Tibial nerve (tissue), 4 donors: ENCODE results near the gene COA1.

ENCODE experiments used
- EP300 ChIP-seq, 2 donors: sonication (generic); formaldehyde crosslinking; IDR thresholded peaks; one replicate each; pipeline ENCODE4 v1.6.1; 2017; ENCODE audit warnings: antibody characterized with exemption in 2 of 2, mild to moderate bottlenecking in 1 of 2
- POLR2A ChIP-seq, 2 donors: fragments of 450-650 bp; IDR thresholded peaks; one replicate each; pipeline ENCODE4 v1.6.1; 2017; ENCODE audit warnings: antibody characterized with exemption in 2 of 2, mild to moderate bottlenecking in 2 of 2, moderate library complexity in 2 of 2
- TF ChIP-seq, protein P1 (sequence below), 5 experiments: fragments of 200-600 bp in 3 of 5; fragments of 450-650 bp in 2 of 5; sonication (generic) in 3 of 5; IDR thresholded peaks; one replicate each; pipeline ENCODE4 v1.5.1; 2016 to 2019; ENCODE audit warnings: antibody characterized with exemption in 5 of 5, mild to moderate bottlenecking in 3 of 5, moderate library complexity in 2 of 5

DNA sequence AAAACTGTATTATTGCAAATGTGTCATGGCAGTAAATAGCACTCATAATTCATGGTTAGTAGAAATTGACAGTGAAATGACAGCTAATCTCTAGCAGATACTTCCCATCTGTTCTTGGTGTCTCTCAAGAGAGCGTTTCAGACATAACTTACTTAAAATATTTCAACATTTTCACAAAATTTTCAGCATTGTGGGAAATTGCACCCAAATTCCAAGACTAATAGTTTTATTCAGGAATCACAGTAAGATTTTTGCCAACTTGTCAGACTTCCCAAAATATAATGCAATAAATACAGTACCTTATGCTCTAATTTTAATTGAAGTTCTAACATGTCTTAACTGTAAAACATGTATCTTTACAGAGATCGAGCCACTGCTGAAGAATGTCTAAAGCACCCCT lies 105.2 kb downstream of the COA1 start:
- TF ChIP-seq, protein P1, sequence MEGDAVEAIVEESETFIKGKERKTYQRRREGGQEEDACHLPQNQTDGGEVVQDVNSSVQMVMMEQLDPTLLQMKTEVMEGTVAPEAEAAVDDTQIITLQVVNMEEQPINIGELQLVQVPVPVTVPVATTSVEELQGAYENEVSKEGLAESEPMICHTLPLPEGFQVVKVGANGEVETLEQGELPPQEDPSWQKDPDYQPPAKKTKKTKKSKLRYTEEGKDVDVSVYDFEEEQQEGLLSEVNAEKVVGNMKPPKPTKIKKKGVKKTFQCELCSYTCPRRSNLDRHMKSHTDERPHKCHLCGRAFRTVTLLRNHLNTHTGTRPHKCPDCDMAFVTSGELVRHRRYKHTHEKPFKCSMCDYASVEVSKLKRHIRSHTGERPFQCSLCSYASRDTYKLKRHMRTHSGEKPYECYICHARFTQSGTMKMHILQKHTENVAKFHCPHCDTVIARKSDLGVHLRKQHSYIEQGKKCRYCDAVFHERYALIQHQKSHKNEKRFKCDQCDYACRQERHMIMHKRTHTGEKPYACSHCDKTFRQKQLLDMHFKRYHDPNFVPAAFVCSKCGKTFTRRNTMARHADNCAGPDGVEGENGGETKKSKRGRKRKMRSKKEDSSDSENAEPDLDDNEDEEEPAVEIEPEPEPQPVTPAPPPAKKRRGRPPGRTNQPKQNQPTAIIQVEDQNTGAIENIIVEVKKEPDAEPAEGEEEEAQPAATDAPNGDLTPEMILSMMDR (IDR thresholded peaks at IDR 0.05) = no peak
- TF ChIP-seq POLR2A (IDR thresholded peaks at IDR 0.05) (no peak), EP300 (IDR thresholded peaks at IDR 0.05) (no peak)
